GM18868 (cell line): ENCODE data around the gene VAMP5.
A peak's percentile ranks its signal among the peaks of the same experiment; 100 is the strongest.
"Not testable (repeated sequence)": the region's sequence is repeated elsewhere in the genome, so short reads cannot be mapped to it uniquely, and the experiment has no call there.

Experiments
- ATAC-seq: cut with Tn5 transposase; IDR thresholded peaks from one replicate; pipeline ENCODE4 v1.9.1; 2021; ENCODE audit warnings: mild to moderate bottlenecking, moderate library complexity; ENCODE audit not compliant: unreplicated experiment

The VAMP5 gene

GRCh38 chr2:85584354-85584856 lies at the start of gene VAMP5:
Gene VAMP5 (plus strand): TSS chr2:85584431. CDS start chr2:85584491, 60 bp downstream.
- ATAC-seq: peak; percentile 8

GRCh38 chr2:85534881-85535280 lies 49.4 kb upstream of the VAMP5 start:
- no peak for ATAC-seq

GRCh38 chr2:85536479-85536878 lies 47.8 kb upstream of the VAMP5 start:
- no peak for ATAC-seq

- no peak for ATAC-seq
Measured at GRCh38 chr2:85537600-85538506, 46.4 kb upstream of the VAMP5 start.

- ATAC-seq: peak; percentile 70
Measured at GRCh38 chr2:85538507-85539360, 45.5 kb upstream of the VAMP5 start, which contains the start of gene MAT2A. Gene MAT2A (plus strand): TSS chr2:85539168. CDS start chr2:85539288, 120 bp downstream.

- peak; percentile 30 for ATAC-seq
Measured at GRCh38 chr2:85539361-85540132, 44.7 kb upstream of the VAMP5 start.

- ATAC-seq: no peak
Measured at GRCh38 chr2:85540133-85540648, 44.0 kb upstream of the VAMP5 start.

- ATAC-seq: no peak
Measured at GRCh38 chr2:85541262-85541661, 43.0 kb upstream of the VAMP5 start.

GRCh38 chr2:85541753-85542457 lies 42.3 kb upstream of the VAMP5 start:
- ATAC-seq: no peak

GRCh38 chr2:85542777-85543176 lies 41.5 kb upstream of the VAMP5 start:
- no peak for ATAC-seq

- ATAC-seq: not testable (repeated sequence)
Measured at GRCh38 chr2:85544254-85544691, 40.0 kb upstream of the VAMP5 start.

GRCh38 chr2:85544915-85545779 lies 39.1 kb upstream of the VAMP5 start:
- ATAC-seq: not testable (repeated sequence)

- no peak for ATAC-seq
Measured at GRCh38 chr2:85545780-85546240, 38.4 kb upstream of the VAMP5 start.

- no peak for ATAC-seq
Measured at GRCh38 chr2:85547089-85547858, 37.0 kb upstream of the VAMP5 start.

GRCh38 chr2:85547859-85548607 lies 36.2 kb upstream of the VAMP5 start:
- no peak for ATAC-seq

GRCh38 chr2:85548608-85548900 lies 35.7 kb upstream of the VAMP5 start:
- ATAC-seq: no peak

GRCh38 chr2:85549095-85549494 lies 35.1 kb upstream of the VAMP5 start:
- no peak for ATAC-seq
